Retinal pigment epithelial cell (primary cell): ENCODE measurements around the gene RHEBL1.
"Not testable (repeated sequence)": the region's sequence is repeated elsewhere in the genome, so short reads cannot be mapped to it uniquely, and the experiment has no call there.

Experiments used
- DNase-seq: peaks from one replicate; pipeline ENCODE4 v3.0.0-alpha.2; 2010; ENCODE audit warnings: low read depth
- H3K4me3 ChIP-seq: 2 replicates; pipeline ENCODE4 v1.5.1; 2011; ENCODE audit warnings: mild to moderate bottlenecking, low read length, control low read depth, moderate library complexity
- TF ChIP-seq, protein P1 (sequence below): conservative IDR thresholded peaks from 2 replicates; pipeline ENCODE4 v1.5.1; 2011; ENCODE audit warnings: low read depth, low read length, control low read depth, inconsistent platforms

Gene RHEBL1

DNA sequence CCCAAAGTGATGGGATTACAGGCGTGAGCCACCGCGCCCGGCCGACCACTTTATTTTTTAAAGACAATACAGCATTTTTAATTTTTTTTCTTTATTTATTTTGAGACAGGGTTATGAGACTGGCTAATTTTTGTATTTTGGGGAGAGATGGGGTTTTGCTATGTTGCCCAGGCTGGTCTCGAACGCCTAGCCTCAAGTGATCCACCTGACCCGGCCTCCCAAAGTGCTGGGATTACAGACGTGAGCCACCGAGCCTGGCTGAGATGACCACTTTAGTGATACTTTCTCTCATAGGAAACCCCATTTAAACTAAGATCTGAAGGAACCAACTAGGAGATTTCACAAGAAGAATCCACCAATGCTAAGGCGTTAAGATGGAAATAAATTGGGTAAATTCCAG, 1.2 kb upstream of the RHEBL1 start:
- no peak for DNase-seq
- TF ChIP-seq, protein P1, sequence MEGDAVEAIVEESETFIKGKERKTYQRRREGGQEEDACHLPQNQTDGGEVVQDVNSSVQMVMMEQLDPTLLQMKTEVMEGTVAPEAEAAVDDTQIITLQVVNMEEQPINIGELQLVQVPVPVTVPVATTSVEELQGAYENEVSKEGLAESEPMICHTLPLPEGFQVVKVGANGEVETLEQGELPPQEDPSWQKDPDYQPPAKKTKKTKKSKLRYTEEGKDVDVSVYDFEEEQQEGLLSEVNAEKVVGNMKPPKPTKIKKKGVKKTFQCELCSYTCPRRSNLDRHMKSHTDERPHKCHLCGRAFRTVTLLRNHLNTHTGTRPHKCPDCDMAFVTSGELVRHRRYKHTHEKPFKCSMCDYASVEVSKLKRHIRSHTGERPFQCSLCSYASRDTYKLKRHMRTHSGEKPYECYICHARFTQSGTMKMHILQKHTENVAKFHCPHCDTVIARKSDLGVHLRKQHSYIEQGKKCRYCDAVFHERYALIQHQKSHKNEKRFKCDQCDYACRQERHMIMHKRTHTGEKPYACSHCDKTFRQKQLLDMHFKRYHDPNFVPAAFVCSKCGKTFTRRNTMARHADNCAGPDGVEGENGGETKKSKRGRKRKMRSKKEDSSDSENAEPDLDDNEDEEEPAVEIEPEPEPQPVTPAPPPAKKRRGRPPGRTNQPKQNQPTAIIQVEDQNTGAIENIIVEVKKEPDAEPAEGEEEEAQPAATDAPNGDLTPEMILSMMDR = no peak
- no peak overlapping the region for H3K4me3 ChIP-seq

DNA sequence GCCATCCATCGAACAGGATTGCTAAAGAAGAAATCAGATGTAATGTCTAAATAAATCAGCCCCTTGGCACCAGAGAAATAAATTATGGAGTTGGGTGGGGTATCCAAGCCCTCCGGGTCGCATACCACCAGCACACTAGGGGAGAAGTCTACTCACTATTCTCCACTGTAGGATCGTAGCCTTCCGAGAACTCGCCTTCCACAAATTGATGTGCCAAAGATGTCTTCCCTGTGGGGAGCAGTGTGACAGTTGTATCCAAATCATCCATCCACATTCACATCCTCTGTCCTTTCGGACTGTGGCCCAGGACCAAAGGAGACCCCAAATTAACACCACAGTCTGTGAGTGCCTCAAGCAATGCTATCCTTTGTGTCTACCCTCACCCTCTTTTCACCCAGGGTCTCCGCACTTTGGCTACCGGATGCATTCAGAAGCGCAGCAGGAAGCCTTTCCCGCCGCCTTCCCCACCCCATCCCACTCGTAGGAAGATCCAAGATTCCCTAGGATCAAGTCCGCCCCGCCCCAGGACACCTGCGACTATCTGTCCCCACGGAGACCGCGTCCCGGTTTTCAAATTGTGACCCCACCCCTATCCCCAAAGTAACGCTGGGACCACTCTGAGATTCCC, 786 bp downstream of the RHEBL1 start:
- DNase-seq = no peak

DNA sequence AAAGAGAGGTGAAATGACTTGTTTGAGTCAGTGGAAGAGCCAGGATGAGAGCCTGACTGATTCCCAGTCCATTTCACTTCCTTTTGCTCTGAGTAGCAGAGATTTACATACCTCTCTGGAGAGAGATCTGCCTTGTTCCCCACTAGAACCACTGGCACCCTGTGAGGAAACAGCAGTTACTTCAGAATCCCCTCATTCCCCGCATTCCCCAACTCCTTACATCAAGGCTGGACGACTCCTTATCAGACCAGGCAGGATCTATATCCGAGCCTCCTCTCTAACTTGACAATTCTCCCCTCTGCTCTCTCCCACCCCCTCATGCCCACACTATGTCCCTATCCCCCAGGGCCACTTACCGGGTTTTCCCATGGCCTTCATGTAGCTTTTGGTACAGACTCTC, 3.7 kb downstream of the RHEBL1 start:
- no peak overlapping the region for H3K4me3 ChIP-seq
- TF ChIP-seq, protein P1 = no peak
- DNase-seq = no peak

More for the DNA sequence above, 786 bp downstream of the RHEBL1 start:
- TF ChIP-seq, protein P1 = no peak
- H3K4me3 ChIP-seq = peak overlapping the region; percentile 85

DNA sequence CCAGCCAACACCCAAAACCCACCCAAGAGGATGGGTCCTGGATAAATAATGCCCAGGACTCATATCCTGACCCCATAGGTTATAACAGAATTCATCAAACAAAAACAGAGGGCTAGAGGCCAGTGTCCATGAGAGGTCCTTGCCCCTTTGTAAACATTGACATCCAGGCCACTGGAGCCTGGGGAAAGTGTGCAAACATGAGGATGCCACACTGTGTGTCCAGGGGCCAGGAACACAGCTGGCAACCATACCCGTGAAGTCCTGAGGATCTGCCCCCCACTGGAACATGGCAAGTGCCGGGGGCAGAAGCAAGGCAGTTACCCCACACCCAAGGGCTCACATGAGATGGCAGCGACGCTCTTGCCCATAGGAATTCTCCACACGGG, 5.0 kb downstream of the RHEBL1 start:
- H3K4me3 ChIP-seq = no peak overlapping the region
- TF ChIP-seq, protein P1 = no peak
- no peak for DNase-seq

DNA sequence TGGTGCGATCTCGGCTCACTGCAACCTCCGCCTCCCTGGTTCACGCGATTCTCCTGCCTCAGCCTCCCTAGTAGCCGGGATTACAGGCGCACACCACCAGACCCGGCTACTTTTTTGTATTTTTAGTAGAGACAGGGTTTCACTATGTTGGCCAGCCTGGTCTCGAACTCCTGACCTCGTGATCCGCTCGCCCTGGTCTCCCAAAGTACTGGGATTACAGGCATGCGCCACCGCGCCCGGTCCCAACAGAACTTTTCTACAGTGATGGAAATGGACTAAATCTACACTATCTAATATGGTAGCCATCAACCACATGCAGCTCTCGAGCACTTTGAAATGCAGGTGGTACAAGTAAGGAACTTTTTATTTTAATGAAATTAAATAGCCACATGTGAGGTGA, 7.9 kb downstream of the RHEBL1 start:
- H3K4me3 ChIP-seq, DNase-seq: not testable (repeated sequence)

DNA sequence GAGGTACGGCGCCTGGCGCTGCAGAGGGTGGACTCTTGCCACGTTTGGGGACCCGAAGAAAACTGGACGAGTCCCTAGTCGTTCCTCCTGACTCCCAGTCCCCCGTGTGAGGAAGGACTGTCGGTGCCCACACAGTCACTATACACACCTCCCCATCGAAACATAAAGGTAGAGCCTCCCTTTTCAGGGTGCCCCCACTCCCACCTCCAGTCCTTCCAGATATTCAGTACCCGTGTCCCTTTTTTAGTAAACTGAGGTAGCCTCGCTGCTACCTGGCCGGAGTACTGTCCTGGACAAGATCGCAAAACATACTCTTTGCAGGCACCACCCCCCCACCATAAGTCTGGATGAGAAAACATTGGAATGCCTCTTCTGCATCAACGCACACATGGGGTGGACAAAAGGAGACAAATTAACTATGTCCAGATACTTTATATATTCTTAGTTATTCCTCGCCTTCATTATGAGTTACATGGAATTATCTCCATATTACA, 8.6 kb downstream of the RHEBL1 start:
- TF ChIP-seq, protein P1 = no peak

DNA sequence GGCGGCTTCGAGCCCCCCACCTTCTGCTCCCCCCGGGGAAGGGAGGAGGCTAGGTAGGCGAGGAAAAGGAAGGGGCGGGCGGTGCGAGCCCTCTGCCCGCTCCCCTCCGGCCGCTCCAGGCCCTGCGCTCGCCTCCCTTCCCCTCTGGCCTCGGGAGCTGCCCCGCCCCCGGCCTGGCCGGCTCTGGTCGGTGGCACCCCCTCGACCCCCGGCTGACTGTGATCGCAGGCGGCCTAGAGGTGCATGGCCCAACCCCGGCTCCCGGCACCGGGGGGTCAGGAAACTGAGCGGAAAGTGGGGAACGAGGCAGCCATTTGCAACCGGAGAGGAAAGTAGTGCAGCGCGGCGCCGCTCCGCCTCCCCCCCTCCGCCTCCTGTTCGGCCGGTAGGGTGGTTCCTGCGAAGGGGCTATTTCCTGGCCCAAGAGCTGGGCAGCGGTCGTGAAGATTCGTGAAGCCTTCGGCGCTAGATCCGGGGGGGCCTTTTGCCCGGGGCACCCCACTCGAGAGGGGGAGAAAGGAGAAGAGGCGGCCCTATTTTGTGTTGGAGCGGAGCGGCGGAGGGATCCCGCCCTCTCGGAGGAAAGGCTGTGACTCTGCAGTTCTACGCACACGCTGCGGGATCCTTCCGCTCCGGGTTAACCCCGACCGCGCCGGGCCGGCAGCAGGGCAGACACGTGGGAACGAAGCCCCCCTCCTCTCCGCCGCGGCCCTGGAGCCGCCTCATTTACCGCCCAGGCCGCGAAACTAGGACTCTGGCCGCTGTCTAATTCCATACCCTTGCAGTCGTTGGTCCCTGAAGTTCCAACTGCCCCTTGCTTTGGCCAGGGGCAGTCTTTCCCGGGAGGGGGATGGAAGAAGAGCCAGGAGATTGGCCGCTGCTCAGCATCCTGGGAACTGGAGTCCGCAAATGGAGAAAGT, 9.3 kb downstream of the RHEBL1 start, which contains the start of gene KMT2D:
KMT2D (minus strand) TSS at position 558 of the 920 bp plus-strand sequence. CDS start 5,470 bp downstream, outside the sequence.
- peak within 1 kb of the TSS; percentile 93 for H3K4me3 ChIP-seq
- peak; percentile 87 for DNase-seq
- TF ChIP-seq, protein P1 = peak; percentile 23

More for the DNA sequence above, 8.6 kb downstream of the RHEBL1 start:
- no peak for DNase-seq
- peak overlapping the region; percentile 93 for H3K4me3 ChIP-seq
